Astrocyte (in vitro differentiated cells and primary cell): ENCODE data around the gene RASA1. TPM values are rescaled to one million over a fixed set of nuclear protein-coding genes. Genes with fewer than 3 reads are reported as not detected.
A peak's percentile ranks its signal among the peaks of the same experiment; 100 is the strongest.

Experiments used
- DNase-seq: peaks from one replicate; pipeline ENCODE4 v3.0.0-alpha.2; 2010; ENCODE audit warnings: low read depth
- FAIRE-seq: peaks from 2 replicates; lab custom pipeline; 2011; peaks lifted over from hg19 to GRCh38; lab: Jason Lieb, UNC
- H2AFZ ChIP-seq: 2 replicates; pipeline ENCODE4 v1.6.0; 2012; ENCODE audit warnings: low read depth, low read length, inconsistent platforms
- H3K27ac ChIP-seq: 2 replicates; pipeline ENCODE4 v1.5.1; 2011; ENCODE audit warnings: low read depth, low read length, inconsistent platforms
- H3K27me3 ChIP-seq: 2 replicates; pipeline ENCODE4 v1.6.0; 2011; ENCODE audit warnings: low read length, inconsistent platforms; ENCODE audit not compliant: insufficient read depth
- H3K36me3 ChIP-seq: 2 replicates; pipeline ENCODE4 v1.5.1; 2011; ENCODE audit warnings: low read length, inconsistent platforms; ENCODE audit not compliant: insufficient read depth
- H3K4me1 ChIP-seq: 2 replicates; pipeline ENCODE4 v1.5.1; 2011; ENCODE audit warnings: low read length, inconsistent platforms; ENCODE audit not compliant: insufficient read depth
- H3K4me2 ChIP-seq: 2 replicates; pipeline ENCODE4 v1.6.0; 2012; ENCODE audit warnings: low read length, inconsistent platforms
- H3K4me3 ChIP-seq: 2 replicates; pipeline ENCODE4 v1.5.1; 2011; ENCODE audit warnings: low read depth, mild to moderate bottlenecking, low read length, inconsistent platforms; ENCODE audit not compliant: insufficient read depth
- H3K79me2 ChIP-seq: 2 replicates; pipeline ENCODE4 v1.6.0; 2012; ENCODE audit warnings: mild to moderate bottlenecking, low read length, inconsistent platforms; ENCODE audit not compliant: insufficient read depth
- H3K9ac ChIP-seq: 2 replicates; pipeline ENCODE4 v1.6.0; 2012; ENCODE audit warnings: mild to moderate bottlenecking, low read length, inconsistent platforms
- H3K9me3 ChIP-seq: 2 replicates; pipeline ENCODE4 v1.5.1; 2012; ENCODE audit warnings: low read depth, mild to moderate bottlenecking, low read length, inconsistent platforms; ENCODE audit not compliant: insufficient read depth
- H4K20me1 ChIP-seq: 2 replicates; pipeline ENCODE4 v1.6.0; 2012; ENCODE audit warnings: low read length, inconsistent platforms; ENCODE audit not compliant: insufficient read depth
- H3K27ac Mint-ChIP-seq: one replicate; pipeline ENCODE4 v1.8.0; 2021; ENCODE audit warnings: mild to moderate bottlenecking, mixed read lengths; ENCODE audit not compliant: unreplicated experiment
- H3K27me3 Mint-ChIP-seq: one replicate; pipeline ENCODE4 v1.8.0; 2021; ENCODE audit warnings: low read depth, mixed read lengths; ENCODE audit not compliant: unreplicated experiment
- H3K36me3 Mint-ChIP-seq: one replicate; pipeline ENCODE4 v1.8.0; 2021; ENCODE audit warnings: low read depth, mixed read lengths; ENCODE audit not compliant: unreplicated experiment
- H3K4me1 Mint-ChIP-seq: one replicate; pipeline ENCODE4 v1.8.0; 2021; ENCODE audit warnings: low read depth, mixed read lengths; ENCODE audit not compliant: unreplicated experiment
- H3K4me3 Mint-ChIP-seq: one replicate; pipeline ENCODE4 v1.8.0; 2021; ENCODE audit warnings: mild to moderate bottlenecking, moderate library complexity, mixed read lengths; ENCODE audit not compliant: unreplicated experiment
- H3K9me3 Mint-ChIP-seq: one replicate; pipeline ENCODE4 v1.8.0; 2021; ENCODE audit warnings: mild to moderate bottlenecking, mixed read lengths; ENCODE audit not compliant: unreplicated experiment
- EZH2 ChIP-seq: IDR thresholded peaks from 2 replicates; pipeline ENCODE4 v1.6.1; 2012; ENCODE audit warnings: mild to moderate bottlenecking, low read length, inconsistent platforms; ENCODE audit not compliant: insufficient read depth
- total RNA-seq: library from RNA; stranded (reverse); gene quantifications from 2 replicates; pipeline ENCODE4 v1.2.1, GENCODE V29; 2021
- TF ChIP-seq, protein P1 (sequence below): IDR thresholded peaks from 2 replicates; pipeline ENCODE4 v1.5.1; 2011; ENCODE audit warnings: low read depth, mild to moderate bottlenecking, inconsistent platforms, low read length, moderate library complexity; ENCODE audit not compliant: insufficient read depth

RASA1 gene
- total RNA-seq, 1 donor from 2014 or later: 62.8 TPM

DNA sequence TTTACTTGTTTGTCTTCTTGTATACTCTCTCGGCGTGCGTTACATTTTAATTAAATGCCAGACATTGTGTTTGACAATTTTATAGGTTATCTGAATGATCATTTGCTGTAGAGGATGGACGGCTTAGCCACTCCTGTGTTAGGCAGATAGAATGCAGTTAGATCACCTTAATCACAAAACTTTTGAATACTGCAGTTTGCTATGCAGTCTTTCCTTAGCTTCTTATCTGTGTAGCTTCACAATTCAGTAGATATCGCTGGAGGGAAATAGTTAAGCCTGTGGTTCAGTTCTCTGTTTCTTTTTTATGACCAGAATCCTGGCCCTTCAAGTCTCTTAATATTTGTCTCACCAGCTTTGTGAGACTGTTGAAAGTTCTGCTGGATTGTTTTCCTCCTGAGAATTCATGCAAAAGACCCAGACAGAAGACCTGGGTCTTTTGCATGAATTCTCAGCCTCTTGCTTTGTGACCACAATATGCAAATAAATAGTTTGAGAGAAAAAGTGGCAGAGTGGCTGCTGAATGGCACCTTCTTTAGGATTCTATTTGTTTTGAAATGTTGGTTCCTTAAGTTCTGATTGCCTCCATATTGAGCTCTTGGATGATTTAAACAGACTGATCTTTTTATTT lies 40.2 kb downstream of the RASA1 start:
- H4K20me1 ChIP-seq: peaks cover 28% of the 10 kb centered on the region
- peaks cover 99% of the 10 kb centered on the region for H3K79me2 ChIP-seq
- H3K9ac ChIP-seq: no peak overlapping the region
- H3K4me1 ChIP-seq: peaks cover under 1% of the 10 kb centered on the region
- no peak overlapping the region for H3K4me3 ChIP-seq
- peaks cover 17% of the 10 kb centered on the region for H3K36me3 Mint-ChIP-seq
- no peak overlapping the region for H2AFZ ChIP-seq
- H3K4me3 Mint-ChIP-seq: no peak overlapping the region
- DNase-seq: no peak
- no peaks in the 10 kb centered on the region for H3K27me3 Mint-ChIP-seq
- peaks cover 11% of the 10 kb centered on the region for H3K4me1 Mint-ChIP-seq
- H3K27ac Mint-ChIP-seq: no peak overlapping the region
- H3K27ac ChIP-seq: no peak overlapping the region
- H3K4me2 ChIP-seq: no peak overlapping the region
- H3K27me3 ChIP-seq: no peaks in the 10 kb centered on the region
- H3K36me3 ChIP-seq: peaks cover 15% of the 10 kb centered on the region
- TF ChIP-seq, protein P1, sequence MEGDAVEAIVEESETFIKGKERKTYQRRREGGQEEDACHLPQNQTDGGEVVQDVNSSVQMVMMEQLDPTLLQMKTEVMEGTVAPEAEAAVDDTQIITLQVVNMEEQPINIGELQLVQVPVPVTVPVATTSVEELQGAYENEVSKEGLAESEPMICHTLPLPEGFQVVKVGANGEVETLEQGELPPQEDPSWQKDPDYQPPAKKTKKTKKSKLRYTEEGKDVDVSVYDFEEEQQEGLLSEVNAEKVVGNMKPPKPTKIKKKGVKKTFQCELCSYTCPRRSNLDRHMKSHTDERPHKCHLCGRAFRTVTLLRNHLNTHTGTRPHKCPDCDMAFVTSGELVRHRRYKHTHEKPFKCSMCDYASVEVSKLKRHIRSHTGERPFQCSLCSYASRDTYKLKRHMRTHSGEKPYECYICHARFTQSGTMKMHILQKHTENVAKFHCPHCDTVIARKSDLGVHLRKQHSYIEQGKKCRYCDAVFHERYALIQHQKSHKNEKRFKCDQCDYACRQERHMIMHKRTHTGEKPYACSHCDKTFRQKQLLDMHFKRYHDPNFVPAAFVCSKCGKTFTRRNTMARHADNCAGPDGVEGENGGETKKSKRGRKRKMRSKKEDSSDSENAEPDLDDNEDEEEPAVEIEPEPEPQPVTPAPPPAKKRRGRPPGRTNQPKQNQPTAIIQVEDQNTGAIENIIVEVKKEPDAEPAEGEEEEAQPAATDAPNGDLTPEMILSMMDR: no peak
- TF ChIP-seq EZH2: no peak
- no peak for FAIRE-seq
- H3K9me3 ChIP-seq: no peaks in the 10 kb centered on the region
- H3K9me3 Mint-ChIP-seq: no peaks in the 10 kb centered on the region

DNA sequence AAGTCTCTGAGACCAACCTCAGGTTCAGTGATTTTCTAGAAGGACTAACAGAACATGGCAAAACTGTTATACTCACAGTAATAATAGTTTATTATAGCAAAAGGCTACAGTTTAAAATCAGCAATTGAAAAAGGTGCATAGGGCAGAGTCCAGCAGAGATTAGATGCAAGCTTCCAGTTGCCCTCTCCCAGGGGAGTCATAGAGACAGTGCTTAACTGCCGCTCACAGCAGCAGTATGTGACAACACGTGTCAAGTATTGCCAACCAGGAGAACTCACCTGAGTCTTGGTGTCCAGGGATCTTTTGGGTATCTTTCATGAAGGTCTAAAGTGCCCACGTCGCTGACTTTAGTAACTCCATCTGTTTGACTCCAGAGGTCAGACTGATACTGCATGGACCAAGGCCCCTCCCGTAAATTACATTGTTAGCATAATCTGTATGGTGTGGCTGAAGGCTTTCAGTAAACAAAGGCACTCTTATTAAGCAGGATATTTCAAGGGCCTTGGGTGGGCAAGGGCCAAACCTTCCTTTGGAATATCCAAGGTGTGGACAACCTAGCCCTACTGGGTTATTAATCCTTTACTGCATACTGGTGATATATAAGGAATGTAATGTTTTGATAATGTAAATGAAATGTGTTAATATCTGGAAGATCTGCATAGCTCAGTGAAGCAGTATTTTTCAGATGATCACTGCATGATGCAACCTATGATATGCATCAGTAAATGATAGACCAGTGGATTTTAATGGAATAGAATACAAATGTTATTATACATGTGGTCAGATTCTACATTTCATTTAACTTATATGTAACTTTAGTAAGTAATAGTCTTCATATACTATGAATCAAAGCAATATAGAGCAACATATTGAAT lies 44.0 kb downstream of the RASA1 start:
- no peak for TF ChIP-seq EZH2
- TF ChIP-seq, protein P1: no peak
- no peak for DNase-seq
- Histone ChIP-seq H3K79me2 (peaks cover 99% of the 10 kb centered on the region), H3K9me3 (no peaks in the 10 kb centered on the region), H4K20me1 (peaks cover 46% of the 10 kb centered on the region), H2AFZ (no peak overlapping the region), H3K36me3 (no peaks in the 10 kb centered on the region), H3K9ac (no peak overlapping the region), H3K4me1 (no peaks in the 10 kb centered on the region), H3K4me2 (no peak overlapping the region), H3K27me3 (no peaks in the 10 kb centered on the region), H3K27ac (no peak overlapping the region), H3K4me3 (no peak overlapping the region)
- Mint-ChIP-seq H3K9me3 (no peaks in the 10 kb centered on the region), H3K4me3 (no peak overlapping the region), H3K27ac (no peak overlapping the region), H3K36me3 (peaks cover 7% of the 10 kb centered on the region), H3K4me1 (peaks cover 10% of the 10 kb centered on the region), H3K27me3 (no peaks in the 10 kb centered on the region)
- peak; percentile 41 for FAIRE-seq
